Posterior vena cava (tissue), 2 donors: Measurements from ENCODE around the gene RASGRP2. TPM values are rescaled to one million over a fixed set of nuclear protein-coding genes. Genes with fewer than 3 reads are reported as not detected.

Source experiments
- DNase-seq: peaks from one replicate; pipeline ENCODE4 v3.0.0-alpha.2; 2020; ENCODE audit warnings: low spot score
- intact Hi-C, 2 donors: fragments of 100-400 bp; cut with DNase I; formaldehyde crosslinking; loops; one replicate each; pipeline versions ENCODE4 v1.14.1 to v1.14.2; 2022 to 2023
- total RNA-seq, 2 donors: library from RNA; stranded (reverse); fragmentation: NEBNext Ultra II Directional; extraction: Animal tissue kit (Norgen Biotek cat#: 25700); gene quantifications; one replicate each; pipeline ENCODE4 v1.2.1, GENCODE V29; 2021
- donor health status: DM: yes; HTN: yes; CAD: no.
- donor health status: DM: yes; HTN: yes; CAD: no.

The RASGRP2 gene
- total RNA-seq, 2 donors from 2014 or later = 41.3 to 49.6 TPM

DNA sequence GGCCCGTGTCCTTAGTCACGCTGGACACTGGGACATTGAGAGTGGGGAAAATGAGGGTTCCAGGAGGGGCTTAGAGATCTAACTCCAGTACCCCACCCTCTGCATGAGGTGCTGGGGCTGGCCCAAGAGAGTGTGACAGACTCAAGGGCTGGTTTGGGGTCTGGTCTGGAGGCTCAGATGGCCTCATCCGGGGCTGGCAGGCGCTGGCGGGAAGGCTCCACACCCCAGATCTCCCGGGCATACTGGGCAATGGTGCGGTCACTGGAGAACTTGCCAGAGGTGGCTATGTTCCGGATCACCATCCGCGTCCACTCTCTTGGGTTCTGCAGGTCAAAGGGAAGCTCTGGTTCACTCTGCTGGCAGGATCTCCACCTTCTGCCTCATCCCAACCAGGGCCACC, 2.5 kb upstream of the RASGRP2 start:
- intact Hi-C loops = no loop called here
- no peak for DNase-seq

DNA sequence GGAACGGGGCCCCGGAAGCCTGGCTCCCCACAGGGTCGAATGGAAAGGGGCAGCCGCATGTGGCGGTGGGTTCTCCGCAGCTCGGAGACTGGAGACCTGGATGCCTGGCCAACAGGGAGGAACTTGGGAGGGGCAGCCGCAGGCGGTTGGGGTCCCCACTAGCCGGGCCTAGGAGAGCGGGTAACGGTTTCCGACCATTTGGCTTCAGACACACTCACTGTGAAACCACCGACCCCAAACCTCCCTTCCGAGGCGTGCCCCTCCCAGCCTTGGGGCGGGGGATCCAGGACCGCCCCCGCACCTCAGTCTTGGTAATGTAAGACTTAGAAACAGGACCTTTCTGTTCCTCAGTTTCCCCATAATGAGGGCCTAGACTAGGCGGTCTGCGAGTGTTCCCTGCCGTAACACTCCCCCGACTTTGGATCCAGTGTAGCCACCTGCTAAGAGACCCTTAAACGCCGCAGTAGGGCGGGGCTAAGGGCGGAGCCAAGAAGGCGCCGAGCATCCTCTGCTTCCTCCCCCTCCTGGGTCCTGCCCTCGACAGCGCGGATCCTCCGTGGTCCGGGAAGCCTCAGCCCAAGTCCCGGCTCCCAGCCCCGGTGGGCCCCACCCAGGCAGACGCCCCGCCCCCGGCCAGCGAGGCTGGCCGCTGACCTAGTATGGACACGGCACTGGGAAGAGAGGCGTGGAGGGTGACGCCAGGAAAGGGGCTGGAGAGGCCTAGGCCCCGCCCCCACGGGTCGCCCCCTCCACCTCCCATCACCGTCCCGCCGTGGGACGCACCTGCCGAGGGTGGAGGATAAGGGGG, 1.8 kb upstream of the RASGRP2 start:
- DNase-seq = peak; percentile 97
- intact Hi-C loops = no loop called here

DNA sequence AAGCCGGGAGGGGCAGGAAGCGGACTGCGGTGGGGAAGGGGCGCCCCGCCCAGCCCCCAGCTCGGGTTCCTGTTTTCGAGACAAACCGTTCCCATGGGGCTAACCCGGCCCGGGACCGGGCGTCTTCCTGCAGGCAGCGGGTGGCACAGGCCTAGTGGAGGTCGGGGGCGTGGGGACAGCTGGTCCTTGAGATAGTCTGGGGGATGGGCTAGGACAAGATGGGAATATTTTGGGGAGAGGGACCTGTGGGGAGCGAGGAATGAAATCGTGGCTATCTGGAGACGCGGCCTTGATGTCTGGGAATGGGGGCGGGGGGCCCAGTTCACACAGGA, 1.2 kb upstream of the RASGRP2 start:
- intact Hi-C loops = no loop called here
- peak; percentile 95 for DNase-seq

DNA sequence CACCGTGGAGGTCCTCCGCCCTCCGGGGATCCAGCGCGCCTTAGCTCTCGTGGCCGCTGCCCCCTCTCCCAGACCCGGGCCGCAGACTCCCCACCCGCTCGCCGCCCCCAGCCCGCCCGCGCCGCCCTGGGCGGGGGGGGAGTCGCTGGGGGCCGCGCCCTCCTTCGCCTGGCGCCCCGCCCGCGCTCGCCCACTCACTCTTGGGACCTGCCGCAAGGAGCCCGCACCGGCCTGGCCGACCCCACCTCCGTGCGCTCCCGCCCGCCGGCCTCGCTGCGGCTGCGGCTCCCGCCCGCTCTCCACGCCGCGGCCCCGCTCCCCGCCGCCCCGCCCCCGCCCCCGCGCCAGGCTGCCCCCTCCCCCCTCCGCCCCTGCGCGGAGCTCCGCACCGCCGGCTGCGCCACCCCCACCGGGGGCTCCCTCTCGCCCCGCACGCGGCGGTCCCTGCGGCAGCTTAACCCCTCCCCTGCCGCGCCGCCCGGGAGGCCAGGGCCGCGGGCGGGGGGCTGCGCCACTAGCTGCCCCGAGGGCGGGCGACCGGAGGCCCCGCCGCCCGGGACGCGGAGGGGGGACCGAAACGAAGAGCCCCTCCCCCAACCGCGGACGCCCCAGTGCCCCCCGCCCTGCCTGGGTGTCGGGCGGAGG, 724 bp upstream of the RASGRP2 start:
- DNase-seq = no peak
- intact Hi-C loops = no loop called here

DNA sequence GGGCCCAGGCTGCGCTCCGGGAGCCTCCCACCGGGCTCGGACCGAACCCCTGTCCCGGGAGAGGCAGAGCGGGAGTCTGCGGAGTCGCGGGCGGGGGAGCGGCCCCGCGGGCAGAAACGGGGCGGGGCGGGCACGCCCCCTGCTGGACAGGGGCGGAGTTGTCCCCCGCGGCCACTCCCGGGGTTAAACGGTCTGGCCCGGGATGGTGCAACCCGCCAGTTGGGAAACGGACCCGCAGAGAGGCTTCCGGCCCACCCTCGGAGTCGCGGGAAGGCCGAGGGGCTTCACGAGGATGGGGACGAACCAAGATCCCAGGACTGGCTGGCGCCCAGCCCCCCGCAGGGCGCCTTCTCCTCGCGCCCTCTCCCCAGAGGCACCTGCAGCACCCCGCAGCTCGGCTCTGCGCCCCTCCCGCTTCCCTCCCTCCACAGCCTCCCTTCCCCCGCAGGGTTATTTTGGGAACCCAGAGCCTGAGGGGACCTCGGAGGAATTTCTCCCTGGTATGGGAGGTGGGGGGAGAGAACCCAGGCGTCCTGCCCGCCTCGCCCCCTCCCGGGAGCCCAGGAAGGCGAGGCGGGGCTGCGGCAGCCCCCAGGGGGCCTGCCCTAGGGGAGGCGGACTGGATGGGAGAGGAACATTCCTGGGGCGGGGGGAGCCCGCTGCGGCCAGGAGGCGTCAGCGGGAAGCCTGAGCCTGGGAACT, 902 bp downstream of the RASGRP2 start:
- DNase-seq = peak; percentile 94
- intact Hi-C loops = no loop called here

DNA sequence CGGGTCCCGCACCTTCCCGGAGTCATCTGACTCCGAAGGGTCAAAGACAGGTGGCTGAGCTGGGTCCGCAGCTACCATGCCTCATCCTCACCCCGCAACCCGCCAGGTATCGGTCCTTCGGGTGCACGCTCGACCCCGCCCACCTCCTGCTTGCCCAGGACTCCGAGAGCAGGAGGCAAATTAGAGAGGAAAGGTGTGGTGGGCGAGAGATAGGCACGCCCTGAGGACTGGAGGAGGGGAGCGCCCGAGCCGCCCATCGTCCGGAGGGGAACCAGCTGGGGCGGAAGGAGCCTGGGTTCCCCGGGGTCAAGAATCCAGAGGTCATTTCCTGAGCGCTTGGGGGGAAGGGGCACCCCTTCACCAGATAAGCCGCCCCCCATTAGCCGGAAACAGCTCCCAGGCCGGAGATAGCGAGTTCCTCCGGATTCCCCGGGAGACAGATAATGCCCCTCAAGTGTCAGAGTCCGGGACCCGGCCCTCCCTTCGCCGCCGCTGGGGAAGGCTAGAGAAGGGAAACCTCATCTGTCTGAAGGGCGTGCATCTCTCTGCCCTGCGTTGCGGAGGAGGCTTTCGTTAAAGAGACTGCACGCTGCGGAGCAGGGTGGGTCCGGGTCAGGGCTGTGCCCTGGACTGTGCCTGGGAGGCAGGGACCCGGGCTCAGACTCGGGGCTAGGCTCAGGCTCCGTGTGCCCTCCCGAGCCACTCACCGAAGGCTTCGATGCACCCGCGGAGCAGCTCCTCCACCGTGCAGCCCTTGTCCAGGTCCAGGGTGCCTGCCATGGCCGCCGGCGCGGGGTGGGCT, 1.7 kb downstream of the RASGRP2 start:
- intact Hi-C loops = no loop called here
- DNase-seq = peak; percentile 87

DNA sequence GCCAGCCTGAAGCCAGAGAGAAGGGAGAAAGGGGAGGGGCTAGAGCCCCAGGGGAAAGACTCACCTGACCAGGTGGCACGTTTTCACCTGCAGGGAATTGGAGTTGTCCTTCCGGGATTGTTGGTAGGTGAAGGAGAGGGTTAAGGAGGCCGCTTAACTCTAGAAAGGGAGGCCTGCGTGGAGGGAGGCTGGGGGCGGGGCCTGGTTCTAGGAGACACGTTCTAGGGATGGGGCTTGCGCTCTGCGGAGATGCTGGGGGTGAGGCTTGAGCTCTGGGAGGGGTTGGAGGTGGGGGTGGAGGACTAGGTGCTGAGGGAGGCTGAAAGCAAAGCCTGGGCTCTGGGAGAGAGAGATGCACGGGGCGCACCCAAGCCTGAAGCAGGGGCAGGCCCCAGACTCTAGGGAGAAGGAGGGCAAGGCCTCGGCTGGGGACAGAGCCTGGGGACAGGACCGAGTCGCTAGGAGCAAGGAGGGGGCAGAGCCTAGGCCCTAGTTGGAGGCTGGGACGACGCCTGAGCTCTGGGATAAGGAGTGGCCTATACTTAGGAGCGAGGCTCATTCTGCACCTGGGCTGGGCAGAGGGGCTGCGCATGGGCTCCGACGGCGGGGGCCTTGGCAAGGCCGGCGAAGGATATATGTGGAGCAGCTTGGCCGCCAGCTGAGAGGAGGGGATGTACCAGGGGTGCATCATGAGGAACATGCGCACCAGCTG, 2.4 kb downstream of the RASGRP2 start:
- DNase-seq = no peak
- intact Hi-C loops = no loop called here

DNA sequence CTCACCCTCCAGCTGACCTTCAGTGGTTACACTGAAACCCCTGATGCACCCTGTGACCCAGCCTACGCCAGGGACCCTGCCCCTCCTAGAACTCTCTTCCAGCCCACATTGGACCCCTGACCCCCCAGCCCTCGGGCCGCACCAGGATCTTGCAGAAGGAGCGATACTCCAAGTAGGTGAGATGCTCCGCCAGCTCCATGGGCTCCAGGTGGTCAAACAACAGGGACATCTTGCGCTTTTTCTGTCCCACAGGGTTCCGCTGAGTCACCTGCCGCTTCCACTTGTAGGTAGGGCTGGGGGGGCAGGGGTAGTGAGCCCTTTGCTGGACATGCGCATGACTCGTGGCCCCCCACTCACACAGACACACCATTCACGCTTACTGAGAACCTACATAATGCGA, 4.1 kb downstream of the RASGRP2 start:
- intact Hi-C loops = no loop called here
- DNase-seq = no peak

DNA sequence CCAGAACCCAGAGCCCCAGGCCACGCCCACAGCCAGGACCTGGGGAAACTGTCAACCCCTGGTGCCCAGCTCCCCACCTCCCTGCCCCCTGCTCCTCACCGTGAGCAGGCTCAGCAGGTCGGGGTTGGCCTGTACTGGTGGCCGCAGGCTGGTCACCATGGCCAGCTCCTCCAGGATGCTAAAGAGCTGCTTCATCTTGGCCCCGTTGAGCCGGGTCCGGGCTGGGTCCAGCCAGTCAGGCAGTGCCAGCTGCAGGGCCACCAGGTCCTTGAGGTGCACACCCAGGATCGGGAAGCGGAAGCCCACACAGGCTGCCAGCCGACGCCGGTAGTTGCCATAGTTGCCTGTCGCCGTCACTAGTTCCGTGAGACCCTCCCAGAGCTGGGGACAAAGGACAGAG, 7.3 kb downstream of the RASGRP2 start:
- intact Hi-C loops = no loop called here
- DNase-seq = no peak

DNA sequence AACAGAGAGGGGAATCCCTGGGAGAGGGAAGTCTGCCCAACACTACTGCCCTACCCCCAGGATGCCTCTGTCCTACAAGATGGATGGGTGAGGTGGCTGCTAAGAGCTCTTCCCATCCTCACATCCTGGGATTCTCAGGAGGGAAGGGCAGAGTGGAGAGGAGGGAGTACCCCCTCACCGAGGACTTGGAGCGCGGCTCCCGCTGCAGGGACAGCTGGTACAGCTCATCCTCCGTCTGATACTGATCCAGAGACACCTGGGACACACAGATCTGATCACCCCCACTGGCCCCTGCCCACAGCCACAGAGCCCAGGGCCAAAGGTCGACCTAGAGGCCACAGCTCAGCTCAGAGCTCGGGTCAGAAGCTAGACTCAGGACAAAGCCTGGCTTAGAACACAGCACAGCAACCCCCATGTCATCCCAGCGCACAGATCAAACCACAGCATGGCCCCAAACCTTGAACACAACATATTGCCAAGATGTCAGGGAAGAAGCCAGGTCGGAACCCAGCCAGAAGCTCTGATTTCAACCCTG, 8.2 kb downstream of the RASGRP2 start:
- intact Hi-C loops = no loop called here
- no peak for DNase-seq

DNA sequence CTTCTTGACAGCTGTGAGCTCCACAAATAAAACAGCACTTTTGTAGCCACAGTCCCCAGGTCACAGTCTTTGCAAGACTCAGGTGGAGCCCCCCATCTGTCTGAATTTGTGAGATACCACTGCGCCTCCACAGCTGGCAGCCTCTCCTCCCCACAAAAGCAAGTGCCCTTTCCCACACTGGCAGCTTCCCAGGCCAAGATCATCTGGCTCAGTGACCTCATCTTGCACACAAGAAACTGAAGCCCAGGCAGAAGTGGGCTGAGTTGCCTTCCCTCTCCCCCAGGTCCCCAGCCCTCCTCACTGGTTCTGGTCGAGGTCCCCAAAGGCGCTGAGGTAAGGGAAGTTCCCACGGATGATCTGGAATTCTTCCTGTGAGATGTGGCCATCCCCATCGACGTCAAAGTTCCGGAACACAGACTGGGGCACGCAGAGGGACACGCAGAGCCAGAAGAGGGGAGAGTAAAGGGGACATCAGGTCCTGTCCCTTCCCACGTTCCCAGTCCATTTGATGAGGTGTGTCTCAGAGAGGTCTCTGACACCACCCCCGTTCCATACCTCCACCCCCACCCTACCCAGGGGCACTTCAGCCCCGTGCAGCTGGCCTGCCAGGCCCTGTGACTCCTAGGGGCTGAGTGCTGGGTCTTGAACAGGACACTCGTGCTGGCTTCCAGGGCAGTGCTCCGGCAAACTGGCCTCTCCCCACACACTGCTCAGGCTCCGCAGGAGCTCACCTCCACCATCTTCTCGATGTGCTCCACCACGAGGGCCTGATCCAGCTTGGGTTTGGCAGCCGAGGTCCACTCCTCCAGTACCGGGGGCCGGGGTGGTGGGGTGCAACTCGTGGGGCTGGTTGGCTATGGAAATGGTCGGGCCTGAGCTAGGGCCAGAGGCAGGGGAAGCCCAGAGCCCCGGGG, 8.9 kb downstream of the RASGRP2 start:
- DNase-seq = no peak
- intact Hi-C loops = no loop called here

DNA sequence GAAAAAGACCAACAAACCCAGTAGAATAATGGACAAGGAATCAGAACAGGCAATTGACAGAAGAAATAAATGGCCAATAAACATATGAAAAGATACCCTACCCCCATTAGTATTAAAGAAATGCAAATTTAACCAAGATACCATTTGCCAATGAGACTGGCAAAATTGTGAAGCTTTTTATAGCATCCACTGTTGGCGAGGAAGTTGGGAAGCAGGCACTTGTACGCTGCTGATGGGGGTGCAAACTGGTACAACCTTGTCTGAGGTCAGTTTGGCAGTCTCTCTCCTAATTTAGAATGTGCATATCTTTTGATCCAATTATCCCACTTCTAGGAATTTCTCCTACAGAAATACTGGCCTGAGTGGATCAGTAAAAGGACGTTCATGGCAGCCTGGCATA, 12.3 kb downstream of the RASGRP2 start:
- intact Hi-C loops = no loop called here
- no peak for DNase-seq

DNA sequence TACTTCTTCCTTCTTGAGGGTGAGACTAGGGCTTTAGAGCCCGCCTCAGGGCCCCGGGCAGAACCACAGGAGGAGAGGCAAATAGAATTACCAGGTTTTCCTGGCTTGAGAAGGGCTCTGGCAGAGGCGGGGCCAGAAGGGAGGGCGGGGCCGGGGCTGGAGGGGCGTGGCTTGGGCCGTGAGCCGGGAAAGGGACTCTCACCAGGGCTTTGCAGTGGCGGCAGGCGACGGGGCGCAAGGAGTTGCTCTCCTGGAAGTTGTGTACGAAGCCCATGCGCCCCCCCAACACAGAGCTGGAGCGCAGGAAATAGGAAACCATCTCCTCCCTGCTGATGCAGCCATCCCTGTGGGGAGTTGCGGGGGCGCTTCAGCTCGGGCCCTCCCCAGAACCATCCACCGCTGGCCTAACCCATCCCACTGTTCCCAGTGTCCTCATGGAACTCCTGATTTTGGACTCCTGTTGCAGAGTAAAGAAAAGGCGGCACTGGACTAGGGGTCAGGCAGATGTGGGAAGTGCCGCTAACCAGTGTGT, 14.0 kb downstream of the RASGRP2 start:
- peak; percentile 81 for DNase-seq
- intact Hi-C loops = no loop called here

DNA sequence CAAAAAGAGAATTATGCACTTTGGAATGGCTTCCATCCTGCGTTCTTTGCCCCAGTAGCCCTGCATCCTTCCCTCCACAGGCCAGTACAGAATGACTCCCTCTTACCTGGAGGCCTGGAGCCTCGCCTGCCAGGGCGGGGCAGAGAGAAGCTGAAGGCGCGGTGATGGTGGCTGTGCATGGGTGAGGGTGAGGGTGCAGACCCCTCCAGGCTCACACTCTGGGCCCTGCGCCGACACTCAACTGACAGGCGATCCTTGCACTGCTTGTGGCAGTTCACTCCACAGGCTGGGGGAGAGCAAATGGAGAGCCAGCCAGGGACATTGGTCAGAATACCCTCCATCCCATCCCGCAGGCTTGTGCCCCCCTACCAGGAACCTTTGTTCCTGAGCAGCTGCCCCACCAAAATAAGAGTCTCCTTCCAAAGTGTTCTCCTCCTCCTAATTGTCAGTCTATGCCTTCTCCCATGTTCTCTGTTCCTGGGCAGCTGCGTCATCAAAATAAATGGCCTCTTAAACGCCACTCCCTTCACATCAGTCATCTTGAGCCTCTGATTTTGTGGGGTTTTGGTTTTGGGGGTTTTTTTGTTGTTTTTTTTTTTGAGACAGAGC, 15.1 kb downstream of the RASGRP2 start:
- intact Hi-C loops = no loop called here
- peak; percentile 41 for DNase-seq

DNA sequence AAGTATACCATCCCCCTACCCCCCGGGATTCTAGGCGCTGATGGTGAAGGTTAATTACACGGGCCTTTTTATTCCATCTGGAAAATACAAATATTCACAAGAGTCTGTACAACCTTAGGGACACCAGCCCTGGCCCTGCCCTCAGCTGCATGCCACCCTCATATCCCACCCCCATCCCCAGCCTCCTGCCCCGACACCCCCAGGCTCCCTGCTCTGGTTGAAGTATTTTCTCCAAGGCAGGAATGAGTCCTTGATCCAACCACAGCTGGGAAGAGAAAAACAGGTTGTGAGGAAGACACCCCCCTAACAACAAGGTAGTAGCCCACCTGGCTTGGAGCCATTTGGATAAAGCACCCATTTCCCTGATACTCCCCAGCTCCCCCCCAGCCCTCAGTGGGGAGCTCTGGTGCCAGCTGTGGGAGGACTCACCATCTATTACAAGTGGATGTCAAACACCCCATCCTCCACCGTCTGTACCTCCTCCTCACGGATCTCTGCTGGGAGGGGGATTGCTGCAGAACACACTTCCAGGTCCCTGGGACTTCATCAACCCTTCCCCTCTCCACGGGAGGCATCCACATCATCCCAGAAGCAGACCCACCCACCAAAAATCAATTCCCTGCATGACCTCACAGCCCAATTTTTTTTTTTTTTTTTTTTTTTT, 16.9 kb downstream of the RASGRP2 start:
- peak; percentile 5 for DNase-seq
- intact Hi-C loops = no loop called here

DNA sequence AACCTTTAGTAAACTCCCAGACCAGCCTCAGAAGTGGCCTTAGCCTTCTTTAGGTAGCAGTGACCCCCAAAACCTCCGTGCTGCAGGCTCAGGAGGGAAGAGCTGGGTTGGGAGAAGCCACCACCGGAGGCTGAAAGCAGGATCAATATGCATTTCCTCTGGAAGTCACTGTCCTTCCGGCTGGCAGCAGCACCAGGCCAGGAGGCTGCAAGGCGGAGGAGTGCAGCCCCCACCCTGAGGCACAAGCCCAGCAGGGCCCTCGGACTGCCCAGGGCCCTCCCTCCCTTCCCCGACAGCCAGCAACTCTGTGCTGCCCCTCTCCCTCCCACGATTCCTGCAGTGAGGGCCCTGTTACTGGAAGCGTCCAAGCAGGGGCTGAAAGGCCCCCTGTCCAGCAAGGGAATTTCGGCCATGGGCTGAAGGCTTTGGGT, 17.7 kb downstream of the RASGRP2 start:
- DNase-seq = peak; percentile 58

More for the DNA sequence above, 17.7 kb downstream of the RASGRP2 start:
- intact Hi-C loops = no loop called here
